Astrocyte (in vitro differentiated cells and primary cell): ENCODE measurements around the gene GBF1.

Experiments
- CTCF ChIP-seq: IDR thresholded peaks from 2 replicates; pipeline ENCODE4 v1.5.1; 2011; ENCODE audit warnings: low read depth, mild to moderate bottlenecking, inconsistent platforms, low read length, moderate library complexity; ENCODE audit not compliant: insufficient read depth
- EZH2 ChIP-seq: IDR thresholded peaks from 2 replicates; pipeline ENCODE4 v1.6.1; 2012; ENCODE audit warnings: mild to moderate bottlenecking, low read length, inconsistent platforms; ENCODE audit not compliant: insufficient read depth

DNA sequence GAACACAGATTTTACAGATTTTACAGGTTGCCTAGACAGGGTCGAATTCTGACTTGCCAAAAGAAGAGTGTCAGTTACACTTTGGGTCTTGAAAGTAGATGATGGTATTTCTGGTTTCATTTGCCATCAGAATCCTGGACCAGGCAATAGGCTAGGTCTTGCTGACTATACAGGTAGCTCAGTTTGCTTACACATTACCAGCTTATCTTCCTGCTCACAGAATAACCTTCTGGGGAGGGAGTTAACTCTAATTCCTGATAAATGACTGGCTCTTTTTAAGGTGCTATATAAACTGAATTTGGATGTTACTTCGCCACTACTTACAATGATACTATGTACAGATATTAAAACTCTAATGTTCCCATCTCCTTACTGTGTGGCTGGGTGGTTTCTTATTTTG, 39.8 kb downstream of the GBF1 start:
- TF ChIP-seq EZH2 (no peak), CTCF (no peak)
